GM04504 (cell line): ENCODE measurements around the gene LINGO3.

Experiments used
- DNase-seq: peaks from one replicate; pipeline ENCODE4 v3.0.0-alpha.2; 2012; ENCODE audit warnings: low read depth

Gene LINGO3

DNA sequence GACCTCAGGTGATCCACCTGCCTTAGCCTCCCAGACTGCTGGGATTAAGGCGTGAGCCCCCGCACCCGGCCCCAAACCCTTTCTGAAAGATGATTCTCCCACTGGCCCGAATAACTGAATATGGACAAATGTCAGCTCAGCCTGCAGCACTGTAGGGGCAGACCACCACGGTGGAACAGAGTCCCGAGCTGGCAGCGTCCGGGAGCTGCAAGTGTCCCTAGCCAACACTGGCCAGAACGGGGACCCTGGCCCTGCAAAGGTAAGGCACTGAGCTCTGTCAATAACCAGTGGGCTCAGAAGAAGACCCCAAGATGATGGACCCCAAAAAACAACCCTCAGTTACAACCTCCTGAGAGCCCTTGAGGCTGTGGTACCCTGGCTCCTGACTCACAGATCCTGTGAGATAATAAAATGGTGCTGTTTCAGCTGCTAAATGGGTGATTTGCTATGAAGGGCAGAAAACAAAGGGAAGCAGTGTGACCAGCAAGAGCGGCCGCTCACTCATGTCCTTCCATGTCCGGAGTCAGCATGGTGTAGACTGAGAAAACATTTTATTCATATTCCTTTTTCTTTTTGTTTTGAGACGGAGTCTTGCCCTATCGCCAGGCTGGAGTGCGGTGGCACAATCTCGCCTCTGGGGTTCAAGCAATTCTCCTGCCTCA is 18.9 kb upstream of the LINGO3 start:
- DNase-seq, result no peak

DNA sequence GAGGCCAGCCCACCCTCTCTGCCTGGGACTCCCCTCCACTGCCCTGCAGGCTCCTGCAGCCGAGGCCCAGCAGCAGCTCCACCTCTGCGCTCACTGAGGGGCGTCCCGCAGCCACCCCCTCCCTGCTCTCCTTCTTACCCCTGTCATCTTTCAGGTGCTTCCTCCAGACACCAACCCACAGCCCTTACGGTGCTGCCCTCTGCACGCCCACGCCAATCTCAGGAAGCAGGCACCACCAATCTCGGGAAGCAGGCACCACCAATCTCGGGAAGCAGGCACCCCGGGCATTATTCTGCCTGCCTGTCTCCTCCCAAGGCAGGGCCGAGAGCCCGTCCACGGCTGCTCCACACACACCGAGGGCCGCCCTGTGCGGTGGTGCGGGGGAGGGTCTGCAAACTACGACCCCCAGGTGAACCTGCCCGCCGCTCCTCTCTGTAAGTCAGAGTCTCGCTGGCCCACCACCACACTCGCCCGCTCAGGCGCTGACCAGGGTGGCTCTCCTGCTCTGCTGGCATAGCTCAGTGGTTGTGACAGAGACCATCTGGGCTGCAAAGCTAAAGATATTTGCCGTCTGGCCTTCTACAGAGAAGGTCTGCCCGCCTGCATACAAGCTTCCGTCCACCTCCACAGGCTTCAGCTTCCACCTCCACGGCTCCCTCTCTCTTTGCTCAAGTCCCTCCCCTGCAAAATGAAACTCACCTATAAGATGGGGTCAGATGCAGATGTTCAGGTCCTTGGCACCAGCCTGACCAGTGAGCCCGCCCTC is 17.5 kb upstream of the LINGO3 start:
- no peak for DNase-seq

DNA sequence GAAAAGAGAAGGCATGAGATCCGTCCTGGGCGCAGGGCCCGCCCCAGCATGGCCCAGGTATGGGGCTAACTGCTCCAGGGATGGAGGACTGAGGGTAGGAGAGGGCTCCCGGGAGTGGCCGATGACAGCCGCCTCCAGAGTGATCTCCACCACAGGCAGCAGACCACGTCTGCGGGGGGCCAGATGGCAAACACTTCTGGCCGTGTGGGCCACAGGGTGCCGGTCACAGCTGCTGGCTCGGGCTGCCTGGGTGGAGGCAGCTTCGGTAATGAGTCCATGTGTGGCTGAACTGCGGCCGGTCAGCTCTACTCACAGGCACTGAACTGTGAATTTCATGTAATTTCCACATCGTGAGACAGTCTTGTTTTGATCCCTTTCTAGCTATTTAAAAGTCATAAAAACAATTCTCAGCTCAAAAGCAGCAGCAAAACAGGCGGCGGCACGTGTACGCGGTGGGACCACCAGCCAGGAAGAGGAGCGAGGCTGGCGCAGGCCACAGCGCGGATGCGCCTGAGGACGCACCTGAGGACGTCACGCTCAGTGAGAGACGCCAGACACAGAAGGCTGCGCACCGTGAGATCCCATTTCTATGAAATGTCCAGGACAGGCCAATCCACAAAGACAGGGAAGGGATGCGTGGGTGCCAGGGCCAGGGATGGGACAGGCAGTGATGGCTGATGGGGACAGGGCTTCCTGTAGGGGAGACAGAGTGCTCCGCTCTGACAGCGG is 16.4 kb upstream of the LINGO3 start:
- no peak for DNase-seq

DNA sequence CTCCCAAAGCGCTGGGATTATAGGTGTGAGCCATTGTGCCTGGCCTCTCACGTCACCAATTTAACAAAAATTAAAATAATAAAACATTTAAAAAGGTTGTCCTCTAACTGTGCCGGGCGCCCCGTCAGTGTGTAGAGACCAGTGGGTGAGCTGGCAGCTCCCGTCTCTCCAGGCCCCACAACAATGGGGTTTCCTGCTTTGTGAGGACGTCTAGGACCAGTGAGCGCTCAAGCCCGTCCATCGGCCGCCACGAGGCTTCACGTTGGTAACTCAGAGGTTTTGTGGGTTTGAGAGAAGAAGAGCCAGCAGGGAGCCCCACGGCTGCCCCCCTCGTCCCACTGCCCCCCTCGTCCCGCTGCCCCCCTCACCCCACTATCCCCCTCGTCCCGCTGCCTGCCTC is 15.8 kb upstream of the LINGO3 start:
- no peak for DNase-seq

DNA sequence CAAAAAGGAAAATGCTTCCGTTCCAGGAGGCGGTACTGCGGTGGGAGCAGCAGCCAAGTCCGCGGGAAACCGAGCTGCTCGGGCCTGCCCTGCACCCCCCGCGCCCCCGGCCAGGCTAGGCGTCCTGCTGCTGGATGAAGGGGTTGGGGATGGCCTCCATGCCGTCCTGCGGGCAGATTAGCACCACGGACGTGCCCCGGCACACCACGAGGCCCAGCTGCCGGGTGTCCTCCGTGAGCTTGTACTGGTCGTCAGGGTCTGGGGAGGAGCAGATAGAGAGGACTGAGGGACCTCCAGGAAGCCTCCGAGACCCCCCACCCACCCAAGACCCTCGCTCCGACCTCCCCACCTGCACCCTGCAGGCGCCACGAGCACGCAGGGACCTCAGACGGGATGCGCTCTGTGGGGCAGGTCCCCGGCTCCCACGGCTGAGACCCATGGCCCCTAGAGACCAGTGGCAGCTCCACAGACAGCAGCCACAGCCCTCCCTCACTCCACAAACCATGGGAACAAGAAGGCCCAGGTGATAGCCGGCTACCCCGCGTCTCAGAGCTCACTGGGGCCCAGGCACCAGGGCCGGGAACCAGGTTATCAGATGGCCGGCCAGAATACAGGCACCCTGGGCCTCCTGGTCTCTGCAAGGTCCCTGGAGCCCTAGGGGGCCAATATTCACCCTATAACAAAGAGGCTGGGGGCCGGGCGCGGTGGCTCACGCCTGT is 13.8 kb upstream of the LINGO3 start:
- DNase-seq, result no peak

DNA sequence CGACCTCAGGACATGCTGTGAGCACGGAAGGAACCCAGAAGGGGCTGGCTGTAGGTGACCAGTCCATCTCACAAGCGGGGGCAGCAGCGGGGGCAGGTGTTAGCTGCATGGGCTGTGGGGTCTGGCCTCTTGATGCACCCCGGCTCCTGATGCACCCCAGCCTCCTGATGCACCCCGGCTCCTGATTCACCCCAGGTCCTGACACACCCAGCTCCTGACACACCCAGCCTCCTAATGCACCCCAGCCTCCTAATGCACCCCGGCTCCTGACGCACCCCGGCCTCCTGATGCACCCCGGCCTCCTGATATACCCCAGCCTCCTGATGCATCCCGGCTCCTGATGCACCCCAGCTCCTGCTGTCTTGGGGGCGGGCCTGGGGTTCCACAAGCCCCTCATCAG is 13.0 kb upstream of the LINGO3 start:
- DNase-seq, result no peak

DNA sequence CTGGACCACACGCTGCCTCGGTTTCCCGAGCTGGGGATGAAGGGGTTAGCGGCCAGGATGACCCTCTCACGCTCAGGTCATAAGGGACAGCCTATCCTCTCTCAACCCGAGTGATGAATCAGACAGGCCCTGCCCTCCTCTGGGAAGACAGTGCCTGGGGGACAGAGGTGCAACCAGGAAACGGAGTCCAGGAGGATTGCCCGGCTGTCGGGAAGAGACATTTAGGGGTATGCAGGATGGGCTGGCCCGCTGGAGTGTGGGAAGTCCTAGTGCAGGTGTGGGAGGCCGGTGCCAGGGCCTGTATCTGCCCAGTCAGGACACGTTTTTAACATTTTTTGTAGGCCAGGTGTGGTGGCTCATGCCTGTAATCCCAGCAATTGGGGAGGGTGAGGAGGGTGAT is 12.1 kb upstream of the LINGO3 start:
- DNase-seq, result no peak

DNA sequence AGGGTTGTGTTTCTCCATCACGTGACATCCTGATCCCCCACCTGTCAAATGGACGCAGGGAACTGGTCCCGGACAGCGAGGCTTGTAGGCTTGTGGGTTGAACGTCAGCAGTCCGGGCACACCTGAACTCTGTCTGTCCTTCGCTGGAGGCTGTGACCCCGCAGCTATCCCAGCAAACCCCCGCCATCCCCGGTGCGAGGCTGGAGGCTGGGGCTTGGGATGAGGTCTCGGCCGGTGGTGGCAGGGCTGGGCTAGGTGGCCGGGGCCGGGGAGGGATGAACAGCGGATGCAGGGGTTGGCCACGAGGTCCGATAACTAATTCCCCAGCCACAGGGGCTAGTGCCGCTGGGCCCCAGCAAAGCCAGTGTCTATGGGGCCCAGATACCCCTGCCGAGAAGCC is 11.6 kb upstream of the LINGO3 start:
- DNase-seq, result no peak

DNA sequence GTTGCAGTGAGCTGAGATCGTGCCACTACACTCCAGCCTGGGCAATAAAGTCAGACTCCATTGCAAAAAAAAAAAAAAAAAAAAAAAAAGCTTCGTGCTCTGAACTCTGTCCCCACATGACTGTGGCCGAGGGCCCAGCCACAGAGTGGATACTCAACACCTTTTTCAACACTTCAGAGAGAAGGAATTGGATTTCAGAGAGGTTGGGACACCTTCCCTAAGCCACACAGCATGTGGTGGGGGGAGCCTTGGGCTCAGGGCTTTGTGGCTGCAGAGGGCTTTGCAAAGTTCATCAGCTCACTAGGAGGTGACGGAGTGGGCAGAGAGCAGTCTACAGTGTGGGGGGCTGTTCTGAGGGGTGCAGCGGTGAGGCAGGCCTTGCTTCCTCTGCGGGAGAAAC is 11.0 kb upstream of the LINGO3 start:
- DNase-seq, result no peak

DNA sequence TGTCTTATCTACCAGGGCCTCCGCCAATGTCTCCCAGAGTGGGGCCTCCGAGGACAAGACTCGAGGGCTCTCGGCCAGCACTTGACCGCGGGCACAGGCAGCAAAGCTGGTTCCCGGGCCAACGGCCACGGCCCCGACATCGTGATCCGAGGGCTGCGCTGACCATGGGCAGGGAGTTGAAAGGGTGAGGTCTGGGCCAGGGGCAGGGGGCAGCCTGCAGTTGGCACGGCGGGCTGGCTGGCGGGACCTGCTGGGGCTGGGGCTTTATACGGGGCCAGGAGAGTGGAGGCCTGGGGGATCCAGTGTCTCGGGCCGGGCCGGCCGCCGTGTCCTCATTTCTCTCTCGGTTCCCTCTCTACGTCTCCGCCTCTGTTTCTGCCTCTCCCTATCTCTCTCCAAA is 9.8 kb upstream of the LINGO3 start:
- no peak for DNase-seq

DNA sequence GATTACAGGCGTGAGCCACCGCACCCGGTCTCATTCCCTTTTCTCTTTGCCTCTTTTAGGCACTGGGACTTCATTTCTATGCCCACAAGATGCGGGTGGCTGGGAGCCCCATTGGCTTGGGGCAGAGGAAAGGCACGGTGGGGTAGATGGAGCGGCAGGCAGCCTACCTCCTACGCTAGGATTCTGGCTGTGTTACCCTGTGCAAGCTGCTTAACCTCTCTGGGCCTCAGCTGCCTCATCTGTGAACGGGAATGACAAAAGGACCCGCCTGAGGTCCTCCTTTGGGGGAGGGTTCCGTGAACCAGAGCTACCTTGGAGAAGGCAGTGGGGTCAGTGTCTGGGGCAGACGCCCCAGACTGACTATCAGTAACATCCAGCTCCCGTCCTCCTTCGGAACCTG is 9.3 kb upstream of the LINGO3 start:
- no peak for DNase-seq

DNA sequence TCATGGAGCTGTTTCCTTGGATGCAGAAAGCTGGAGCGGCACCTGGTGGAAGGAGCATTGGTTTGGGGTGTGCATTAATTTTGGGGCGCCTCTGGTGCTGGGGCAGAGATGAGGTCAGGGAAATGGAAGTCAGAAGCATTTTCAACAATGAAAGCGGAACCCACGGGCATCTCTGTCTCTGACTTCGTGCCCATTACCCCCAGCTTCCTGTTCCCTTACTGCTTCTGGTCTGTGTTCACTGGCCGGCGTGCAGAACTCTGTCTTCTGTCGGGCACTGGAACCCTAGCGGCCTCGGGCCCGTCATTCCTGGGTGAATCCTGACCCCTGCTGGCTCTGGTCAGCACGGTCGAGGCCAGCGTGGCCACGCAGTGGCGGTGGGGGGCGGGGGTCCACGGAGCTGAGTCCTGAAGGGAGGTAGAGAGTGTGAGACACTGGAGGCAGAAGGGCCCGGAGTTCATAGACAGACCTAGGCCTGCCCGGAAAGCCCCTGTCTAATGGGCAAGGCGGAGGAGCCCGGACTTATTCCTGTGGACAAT is 7.9 kb upstream of the LINGO3 start:
- peak; percentile 42 for DNase-seq

DNA sequence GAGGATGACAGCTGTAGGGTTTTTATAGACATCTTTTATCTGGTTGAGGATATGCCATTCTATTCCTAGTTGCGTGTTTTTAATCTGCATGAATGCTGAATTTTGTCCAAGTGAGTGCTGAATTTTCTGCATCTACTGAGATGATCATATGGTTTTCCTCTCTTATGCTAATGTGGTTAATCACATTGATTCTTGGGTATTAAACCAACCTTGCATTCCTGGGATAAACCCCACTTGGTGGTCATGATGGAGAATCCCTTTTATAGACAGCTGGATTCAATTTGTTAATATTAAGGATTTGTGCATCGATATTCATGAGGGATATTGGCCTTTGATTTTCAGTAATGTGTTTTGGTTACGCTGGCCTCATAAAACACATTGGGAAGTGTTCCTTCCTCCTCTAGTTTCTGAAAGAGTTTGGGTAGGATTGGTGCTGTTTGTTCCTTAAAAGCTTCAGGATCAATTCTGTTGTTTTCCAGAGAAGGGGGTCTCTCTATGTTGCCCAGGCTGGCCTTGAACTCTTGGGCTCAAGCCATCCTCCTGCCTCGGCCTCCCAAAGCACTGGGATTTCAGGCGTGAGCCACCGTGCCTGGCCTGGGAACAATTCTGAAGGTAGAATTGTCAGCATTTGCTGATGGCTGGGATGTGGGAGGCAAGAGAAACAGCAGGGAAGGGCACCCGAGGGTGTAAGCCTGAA is 7.3 kb upstream of the LINGO3 start:
- DNase-seq, result no peak

DNA sequence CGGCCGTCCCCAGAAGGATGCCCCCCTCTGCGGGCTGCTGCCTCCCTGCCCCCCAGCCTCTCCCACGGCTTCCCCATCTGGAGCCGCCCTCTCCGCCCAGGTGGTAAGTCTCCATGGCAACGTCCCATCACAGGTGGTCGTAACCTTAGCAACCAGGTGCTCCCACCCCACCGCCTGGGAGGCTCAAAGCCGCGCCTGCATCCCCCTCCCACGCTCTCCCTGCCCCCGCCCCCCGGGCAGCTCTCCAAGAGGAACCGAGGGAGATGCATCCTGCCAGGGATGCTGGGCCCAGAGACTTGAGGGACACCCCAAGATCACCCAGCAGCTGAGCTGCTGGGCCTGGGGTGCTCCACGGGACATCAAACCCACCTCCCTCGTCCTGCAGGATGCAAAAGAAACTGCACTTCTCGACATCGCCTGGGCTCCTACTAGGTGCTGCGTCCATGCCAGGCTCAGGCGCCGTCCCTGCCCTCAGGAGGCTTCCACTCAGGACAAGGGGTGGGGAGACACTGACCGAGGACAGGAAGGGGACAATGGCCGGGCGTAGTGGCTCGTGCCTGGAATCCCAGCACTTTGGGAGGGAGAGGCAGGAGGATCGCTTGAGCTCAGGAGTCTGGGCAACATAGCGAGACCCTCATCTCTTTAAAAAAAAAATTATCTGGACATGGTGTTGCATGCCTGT is 5.0 kb upstream of the LINGO3 start:
- no peak for DNase-seq

DNA sequence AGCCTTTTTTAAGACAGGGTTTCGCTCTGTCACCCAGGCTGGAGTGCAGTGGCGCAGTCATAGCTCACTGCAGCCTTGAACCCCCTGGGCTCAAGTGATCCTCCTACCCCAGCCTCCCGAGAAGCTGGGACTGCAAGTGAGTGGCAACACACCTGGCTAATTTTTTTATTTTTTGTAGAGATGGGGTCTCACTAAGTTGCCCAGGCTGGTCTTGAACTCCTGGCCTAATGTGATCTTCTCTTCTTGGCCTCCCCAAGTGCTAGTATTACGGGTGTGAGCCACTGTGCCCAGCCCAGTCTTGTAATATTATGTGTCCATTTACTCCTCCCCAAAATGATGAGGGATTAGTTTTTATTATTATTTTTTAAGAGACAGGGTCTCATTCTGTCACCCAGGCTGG is 3.1 kb upstream of the LINGO3 start:
- DNase-seq, result no peak

DNA sequence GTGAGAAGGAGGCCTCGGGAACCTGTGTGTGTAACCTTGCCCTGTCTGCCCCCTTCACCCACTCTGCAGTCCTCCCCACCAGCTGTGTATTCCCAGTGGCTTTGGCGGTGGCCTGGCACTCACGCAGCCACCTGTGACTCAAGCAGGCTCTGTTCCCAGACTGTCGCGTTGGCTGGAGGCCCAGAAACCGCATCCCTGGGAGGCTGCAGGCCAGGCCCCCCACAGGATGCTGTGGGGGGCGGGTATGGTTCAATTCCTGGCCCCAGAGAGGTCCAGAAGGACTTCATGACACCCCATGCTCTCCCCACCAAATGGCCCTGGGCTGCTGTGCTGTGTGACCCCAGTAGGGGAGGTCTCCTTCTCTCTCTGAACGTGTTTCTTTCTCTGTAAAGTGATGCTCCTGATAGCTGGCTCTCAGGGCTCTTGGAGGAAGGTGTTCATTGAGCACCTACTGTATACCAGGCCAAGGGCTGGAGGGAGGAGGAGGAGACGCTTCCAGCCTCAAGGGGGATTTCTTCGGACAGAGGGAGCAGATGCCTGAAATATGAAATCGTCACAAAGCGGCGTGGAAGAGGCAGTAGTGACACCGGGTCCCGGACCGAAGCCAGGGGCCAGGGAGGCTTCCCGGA is 1.9 kb upstream of the LINGO3 start:
- DNase-seq, result no peak

DNA sequence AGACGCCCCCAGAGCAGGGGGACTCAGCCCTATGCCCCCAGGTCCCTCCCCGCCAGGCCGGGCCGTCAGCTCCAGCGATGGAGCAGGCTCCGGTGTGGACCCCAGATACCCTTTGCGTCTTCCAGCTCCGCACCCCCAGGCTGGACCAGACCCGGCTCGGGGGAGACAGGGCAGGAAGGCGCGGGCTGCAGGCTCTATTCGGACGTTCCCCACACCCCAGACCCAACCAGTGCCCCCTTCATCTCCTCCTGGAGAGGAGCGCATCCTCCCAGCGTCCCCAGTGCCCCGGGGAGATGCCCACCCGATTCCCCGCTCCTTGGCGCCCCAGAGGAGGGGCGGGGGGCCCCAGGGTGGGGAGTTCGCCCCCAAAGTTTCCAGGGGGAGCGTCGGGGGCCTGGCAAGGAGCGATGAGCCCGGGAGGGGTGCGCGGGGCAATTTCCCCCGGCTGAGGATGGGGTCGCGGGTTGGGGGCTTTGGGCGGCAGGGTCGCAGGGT is 389 bp downstream of the LINGO3 start:
- no peak for DNase-seq

DNA sequence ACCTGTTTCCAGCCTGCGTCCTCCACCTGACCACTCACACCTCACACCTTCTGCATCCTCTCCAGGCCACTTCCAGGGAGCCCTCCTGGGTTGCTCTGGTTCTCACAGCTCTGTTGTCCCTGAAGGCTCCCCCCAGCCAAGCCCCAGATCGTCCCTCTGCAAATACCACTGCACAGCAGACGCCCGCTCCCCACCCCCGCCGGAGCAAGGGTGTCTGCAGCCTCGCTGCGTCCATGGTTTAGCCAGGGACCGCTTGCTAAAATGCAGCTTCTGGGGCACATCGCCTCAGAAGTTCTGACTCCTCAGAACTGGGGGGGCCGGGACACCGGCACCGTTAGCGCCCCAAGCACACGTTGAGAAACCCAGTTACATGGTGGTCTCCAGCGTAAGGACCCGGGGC is 983 bp downstream of the LINGO3 start:
- DNase-seq, result no peak

DNA sequence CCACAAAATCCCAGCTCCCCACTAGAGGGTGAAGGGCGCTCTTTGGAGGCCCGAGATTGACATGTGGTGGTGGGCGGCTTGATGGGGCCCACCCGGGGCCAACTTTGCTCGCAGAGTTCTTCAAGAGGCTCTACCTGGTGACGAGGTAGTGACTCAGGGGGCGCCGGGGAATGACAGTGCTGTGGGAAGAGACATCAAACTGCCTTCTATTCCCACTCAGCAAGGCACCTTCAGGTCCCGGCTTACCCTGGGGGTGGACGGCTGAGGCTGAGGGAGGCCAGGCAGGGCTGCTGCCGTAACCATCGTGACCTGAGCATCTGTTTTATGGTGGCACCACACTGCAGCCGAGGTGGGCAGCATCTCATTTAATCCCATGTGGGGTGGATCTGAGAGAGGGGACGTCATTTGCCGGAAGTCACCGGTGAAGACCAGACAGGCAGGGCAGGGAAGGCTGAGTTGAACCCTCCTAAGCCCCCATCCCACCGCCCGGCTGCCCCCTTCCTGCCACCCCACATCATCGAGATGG is 1.6 kb downstream of the LINGO3 start:
- DNase-seq, result no peak
